Activated CD8-positive, alpha-beta memory T cell treated with anti-CD3 and anti-CD28 coated beads for 36 hours (primary cell): ENCODE data around the gene RAB36. TPM values are rescaled to one million over a fixed set of nuclear protein-coding genes. Genes with fewer than 3 reads are reported as not detected.

Experiments used
- CTCF ChIA-PET: fragments of 350-600 bp; sonication (Branson Sonifier 250); formaldehyde crosslinking; loops from one replicate; lab custom pipeline; 2021; ENCODE audit warnings: antibody characterized with exemption; lab: Charles Lee
- POLR2A ChIA-PET: fragments of 350-600 bp; sonication (Branson Sonifier 250); formaldehyde crosslinking; loops from one replicate; lab custom pipeline; 2021; ENCODE audit warnings: antibody characterized with exemption; lab: Charles Lee
- total RNA-seq, 2 experiments: library from RNA; stranded (reverse); gene quantifications; one replicate each; pipeline ENCODE4 v1.2.3, GENCODE V29; 2021

The RAB36 gene
- total RNA-seq, 2 experiments from 2014 or later, result 1.0 to 1.3 TPM

DNA sequence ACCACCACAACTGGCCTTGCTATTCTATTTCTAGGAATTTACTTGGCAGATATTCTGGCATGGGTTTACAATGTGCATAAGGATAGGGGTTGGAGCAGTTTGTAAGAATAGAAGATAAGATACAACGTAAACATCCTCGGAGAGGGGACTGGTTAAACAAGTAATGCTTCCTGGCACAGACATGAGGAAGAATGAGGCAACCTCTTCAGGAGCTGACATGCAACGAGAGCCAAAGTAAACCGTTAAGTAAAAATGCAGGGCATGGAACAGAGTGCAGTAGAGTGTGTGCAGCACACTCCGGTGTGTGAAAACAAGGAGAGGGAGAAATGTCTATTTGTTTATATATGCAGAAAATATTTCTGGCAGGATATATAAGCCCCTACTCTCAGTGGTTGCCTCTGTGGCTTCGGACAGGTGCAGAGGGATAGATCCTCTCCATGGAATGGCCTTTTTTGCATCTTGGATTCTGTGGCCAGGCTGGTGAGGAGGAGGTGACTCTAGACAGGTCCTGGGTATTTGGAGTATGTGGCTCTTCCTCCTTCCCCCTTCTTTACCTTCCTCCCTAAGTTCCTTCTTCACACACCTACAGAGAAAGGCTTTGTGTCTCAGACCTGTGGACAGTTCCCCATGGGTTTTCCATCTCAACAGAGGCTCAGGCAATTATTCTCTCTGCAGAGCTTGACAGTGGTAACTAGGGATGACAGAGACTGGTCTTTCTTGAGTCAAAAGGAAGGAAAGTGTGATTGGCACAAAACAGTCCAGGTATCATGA is 2.5 kb downstream of the RAB36 start:
- ChIA-PET POLR2A (no interaction called here), CTCF (interaction anchor here (1.0 kb wide), 1 partner anchor 135 kb away, joined by 3 read pairs; no protein-coding TSS in a partner anchor)

DNA sequence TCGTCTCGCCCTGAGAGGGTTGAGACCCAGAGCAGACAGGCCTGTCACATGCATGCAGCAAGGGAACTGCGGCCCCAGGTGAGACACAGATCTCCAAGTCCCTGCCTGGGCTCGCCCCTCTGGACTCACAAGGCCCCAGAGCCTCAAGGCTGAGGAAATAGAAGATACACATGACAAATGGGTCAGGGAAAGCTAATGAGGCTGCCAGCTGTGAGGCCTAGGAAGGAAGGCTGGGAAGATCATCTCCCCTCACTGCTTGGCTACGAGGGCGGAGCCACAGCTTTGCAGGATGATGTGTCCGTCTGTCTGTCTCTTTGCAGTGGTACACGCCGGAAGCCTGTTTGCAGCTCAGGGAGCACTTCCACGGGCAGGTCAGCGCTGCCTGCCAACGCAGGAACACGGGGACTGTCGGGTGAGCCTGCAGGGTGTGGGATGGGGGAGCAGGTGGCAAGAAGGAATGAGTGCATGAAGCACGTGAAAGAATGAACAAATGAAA is 4.5 kb downstream of the RAB36 start:
- POLR2A ChIA-PET, result interaction anchor here (0.5 kb wide), 1 partner anchor 26 kb away, joined by 4 read pairs; no protein-coding TSS in a partner anchor
- CTCF ChIA-PET, result no interaction called here

DNA sequence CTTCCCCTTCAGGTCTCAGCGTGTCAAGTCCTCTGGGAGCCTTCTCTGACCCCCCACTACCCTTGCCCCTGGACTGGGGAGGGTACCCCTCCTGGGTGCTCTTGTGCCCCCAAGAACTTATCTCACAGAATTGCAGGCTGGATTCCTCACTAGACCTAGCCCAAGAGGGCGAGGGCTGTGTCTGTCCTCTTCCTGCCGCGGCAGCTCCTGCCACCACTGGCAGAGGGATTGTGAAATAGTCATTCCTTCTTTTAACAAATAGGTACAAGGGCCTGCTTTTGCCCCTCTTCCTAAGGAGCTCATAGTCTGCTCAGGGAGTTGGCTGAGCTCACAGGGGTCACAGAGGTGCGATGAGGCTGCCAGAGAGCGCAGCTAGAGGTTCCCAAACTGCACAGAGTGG is 5.5 kb downstream of the RAB36 start:
- ChIA-PET CTCF (no interaction called here), POLR2A (no interaction called here)

DNA sequence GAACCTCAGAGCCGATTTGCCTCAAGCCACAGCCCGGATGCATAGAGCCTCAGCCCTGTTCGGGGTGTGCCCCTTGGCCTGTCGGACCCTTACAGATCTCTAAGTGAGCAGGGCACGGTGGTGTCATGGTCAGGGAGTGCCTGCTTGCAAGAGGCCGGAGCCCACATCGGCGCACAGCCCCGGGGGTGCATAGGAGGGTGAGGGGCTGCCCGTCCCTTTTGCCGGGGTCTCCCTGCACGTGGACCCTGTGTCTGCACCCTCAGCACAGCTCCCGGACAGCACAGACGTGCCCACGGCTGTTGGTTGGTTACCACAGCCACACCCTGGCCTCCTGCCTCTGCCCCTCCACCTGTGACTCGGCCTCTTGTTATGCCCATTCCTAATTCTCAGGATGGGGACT is 6.5 kb downstream of the RAB36 start:
- POLR2A ChIA-PET, result no interaction called here
- CTCF ChIA-PET, result no interaction called here

DNA sequence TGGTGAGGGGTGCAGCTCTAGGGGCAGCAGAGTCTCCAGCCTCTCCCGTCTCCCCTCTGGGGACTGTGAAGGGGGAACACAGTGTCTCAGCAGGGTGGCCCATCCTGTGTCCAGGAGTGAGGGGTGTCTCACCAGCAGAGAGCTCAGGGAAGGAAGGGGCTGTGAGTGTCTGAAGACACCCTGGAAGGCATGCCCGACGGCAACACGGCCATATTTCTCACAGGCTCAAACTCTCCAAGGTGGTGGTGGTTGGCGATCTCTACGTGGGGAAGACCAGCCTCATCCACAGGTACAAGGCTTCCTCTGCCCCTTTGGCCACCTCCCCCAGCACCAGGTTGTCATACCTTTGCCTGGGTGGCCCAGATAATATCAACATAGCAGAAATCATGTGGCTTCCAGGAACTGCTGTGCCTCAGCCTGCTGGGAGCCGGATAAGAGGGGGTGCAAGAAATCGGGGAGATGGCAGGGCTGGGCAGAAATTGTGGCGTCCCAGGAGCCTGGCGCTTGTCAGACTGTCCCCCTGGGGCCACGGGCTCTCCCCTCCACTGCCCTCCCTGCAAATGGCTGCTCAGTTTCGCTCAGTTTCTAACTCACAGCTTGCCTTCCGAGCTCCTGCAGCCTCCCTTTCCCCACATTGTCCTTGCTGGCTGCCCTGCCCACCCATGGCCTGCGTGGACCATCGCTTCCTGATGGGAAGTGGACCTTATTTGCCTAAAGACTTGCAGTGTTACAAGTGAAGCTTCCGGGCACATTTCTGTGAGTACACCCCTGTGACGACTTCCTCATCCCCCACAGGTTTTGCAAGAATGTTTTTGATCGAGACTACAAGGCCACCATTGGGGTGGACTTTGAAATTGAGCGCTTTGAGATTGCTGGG is 7.2 kb downstream of the RAB36 start:
- CTCF ChIA-PET, result interaction anchor here (1.1 kb wide), 1 partner anchor 130 kb away, joined by 4 read pairs; no protein-coding TSS in a partner anchor
- POLR2A ChIA-PET, result no interaction called here

DNA sequence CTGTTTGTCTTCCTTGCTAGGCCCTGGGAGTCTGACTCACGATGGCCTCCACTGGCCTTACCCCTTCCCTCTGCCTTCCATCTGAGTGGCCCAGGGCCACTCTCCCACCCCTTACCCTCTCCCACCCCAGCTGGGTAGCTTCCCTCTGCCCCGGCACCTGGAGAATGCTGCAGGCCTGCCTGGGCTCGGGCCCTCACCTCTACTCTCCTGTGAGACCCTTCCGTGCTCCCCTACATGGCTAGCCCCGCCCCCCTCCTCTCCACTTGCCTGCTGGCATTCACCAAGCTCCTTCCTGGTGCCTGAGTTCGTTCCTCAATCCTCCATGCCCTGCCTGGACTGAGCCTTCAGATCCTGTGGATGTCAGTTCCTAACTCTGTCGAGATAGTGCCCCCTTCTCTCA is 8.7 kb downstream of the RAB36 start:
- ChIA-PET CTCF (interaction anchor here (1.1 kb wide), 1 partner anchor 128 kb away, joined by 4 read pairs; no protein-coding TSS in a partner anchor), POLR2A (no interaction called here)

DNA sequence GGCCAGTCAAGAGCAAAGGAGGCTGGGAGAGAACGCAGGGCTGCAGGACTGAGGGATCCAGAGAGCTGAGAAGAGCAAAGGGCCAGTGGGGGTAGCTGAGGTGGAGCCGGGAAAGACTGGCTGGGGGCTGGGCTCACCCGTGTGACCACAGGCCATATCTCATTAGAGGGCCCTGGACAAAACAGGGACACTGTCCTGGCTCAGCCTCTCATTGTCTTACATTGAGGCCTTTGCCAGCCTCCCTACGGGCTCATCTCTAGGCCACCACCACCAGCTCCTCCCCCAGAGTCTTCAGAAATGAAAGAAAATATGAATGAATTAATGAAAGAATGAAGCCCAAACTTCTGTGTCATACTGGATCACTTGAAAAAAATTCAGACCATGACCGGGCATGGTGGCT is 9.2 kb downstream of the RAB36 start:
- CTCF ChIA-PET, result no interaction called here

DNA sequence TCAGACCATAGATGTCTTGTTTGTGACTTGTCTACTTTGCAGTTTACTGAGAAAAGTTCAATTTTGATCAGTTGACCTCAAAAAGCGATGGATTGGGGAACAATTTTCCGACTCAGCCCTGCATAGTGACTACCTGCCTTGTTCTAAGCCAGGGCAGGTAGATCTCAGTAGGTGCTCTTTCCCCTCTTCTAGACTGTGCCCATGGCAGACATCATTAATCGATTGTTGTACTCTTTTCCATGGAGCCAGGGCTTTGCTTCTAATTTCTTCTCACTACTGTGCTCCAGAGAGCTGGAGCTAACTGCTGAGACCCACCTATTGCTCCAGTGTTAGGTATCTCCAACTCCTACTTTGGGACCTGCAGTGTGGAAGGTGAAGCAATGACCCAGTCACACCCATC is 9.9 kb downstream of the RAB36 start:
- POLR2A ChIA-PET, result no interaction called here
- CTCF ChIA-PET, result no interaction called here

More for the DNA sequence above, 9.2 kb downstream of the RAB36 start:
- POLR2A ChIA-PET, result no interaction called here

DNA sequence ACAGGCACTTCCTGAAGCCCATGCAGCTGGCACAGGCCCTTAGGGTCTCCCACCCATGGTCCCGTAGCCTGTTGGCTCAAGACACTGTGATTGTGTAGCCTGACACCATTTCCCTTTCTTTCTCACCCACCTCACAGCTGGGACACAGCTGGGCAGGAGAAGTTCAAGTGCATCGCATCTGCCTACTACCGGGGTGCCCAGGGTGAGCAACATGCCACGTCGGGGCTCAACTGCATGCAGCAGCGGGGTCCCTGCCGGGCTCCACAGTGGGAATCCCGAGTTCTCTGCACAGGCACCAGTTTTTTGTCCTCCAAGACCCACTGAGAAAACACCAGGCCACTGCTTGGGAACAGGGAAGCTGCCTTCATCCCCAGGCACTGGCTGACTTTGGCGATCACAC is 10.6 kb downstream of the RAB36 start:
- ChIA-PET POLR2A (no interaction called here), CTCF (interaction anchor here (1.0 kb wide), 1 partner anchor 16 kb away, joined by 6 read pairs; no protein-coding TSS in a partner anchor)

DNA sequence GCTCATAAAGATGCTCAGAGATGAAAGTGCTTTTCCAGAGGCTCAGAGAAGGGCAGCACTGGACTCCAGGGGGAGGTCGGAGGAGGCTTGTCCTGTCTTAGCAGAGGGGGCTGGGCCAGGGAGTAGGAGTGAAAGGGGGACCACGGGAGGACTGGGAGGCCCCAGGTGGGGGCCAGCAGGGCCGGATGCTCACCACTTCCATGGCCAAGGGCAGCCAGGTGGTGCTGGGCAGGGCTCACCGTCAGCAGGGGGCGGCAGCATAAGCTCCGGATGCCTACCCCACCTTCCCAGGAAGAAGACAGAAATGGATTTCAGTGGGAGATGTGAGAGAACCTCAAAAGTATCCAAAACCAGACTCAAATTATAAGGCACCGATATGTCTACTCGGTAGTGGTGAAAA is 11.0 kb downstream of the RAB36 start:
- ChIA-PET CTCF (interaction anchor here (1.0 kb wide), 1 partner anchor 15 kb away, joined by 6 read pairs; no protein-coding TSS in a partner anchor), POLR2A (no interaction called here)

DNA sequence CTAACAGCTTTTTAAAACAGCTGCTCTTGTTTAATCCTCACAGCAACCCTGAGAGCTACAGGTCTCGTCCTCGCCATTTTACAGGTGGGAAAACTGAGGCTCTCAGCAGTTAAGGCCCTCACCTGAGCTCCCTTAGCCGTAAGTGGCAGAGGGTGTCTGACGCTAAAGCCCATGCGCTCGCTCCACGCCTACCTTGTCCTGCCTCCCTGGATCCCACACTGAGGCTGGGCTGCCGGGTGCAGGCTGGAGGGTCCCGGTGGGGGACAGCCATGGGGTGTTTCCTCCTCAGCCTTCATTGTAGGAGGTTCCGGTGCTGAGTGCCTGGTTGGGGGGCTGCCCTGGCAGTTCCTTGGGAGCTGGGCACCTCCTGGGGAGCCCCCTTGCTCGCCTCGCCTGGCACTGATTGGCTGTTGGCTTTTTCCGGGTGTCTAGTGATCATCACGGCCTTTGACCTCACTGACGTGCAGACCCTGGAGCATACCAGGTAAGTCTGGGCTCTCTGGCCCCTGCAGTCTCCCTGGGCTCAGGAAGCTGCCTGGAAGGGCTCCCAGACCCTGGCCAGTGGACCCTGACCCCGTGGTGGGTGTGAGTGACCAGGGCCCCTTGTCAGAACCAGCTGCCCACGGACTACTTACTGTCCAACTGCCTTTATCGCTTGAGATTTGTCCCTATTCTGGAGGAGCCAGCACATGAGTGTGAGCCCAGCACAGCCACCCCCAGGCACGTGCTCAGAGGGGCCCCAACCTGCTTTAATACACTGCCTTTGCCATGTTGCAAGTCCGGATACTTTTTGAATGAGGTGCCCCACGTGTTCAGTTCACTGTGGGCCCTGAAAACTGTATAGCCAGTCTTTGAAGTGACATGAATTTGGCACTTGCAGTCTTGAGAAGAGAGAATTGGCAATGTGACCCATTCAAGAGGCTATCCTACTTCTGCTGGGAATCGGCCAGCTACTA is 12.6 kb downstream of the RAB36 start:
- CTCF ChIA-PET, result interaction anchor here (1.4 kb wide), 1 partner anchor 17 kb away, joined by 5 read pairs; no protein-coding TSS in a partner anchor

DNA sequence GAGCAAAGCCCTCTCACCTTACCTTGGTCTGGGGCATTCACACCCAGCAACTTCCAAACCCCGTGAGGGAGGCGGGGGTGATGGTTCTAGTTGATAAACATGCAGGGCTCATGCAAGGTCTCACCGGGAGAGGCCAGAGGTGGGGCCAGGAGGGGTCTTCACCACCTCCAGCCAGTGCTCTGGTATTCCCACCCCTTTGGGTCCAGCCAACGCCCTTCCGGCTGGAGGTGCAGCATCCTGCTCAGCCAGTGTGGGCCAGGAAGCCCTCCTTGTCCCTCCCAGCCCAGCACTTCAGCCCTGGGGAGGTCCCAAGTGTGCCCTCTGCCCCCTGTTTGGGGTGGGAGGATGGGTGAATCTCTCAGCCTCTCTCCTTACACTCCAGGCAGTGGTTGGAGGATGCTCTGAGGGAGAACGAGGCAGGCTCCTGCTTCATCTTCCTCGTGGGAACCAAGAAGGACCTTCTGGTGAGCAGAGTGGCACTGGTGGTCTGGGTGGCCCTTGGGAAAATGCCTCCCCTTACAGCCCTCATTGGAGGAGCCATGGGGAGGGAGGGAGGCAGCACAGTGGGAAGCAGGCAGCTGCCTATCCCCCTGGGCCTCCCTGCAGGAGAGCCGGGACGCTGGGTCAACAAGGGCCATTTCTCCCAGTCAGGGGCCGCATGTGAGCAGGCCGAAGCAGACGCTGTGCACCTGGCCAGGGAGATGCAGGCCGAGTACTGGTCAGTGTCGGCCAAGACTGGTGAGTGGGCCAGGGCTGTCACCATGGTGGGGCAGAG is 13.4 kb downstream of the RAB36 start:
- ChIA-PET POLR2A (no interaction called here), CTCF (no interaction called here)

More for the DNA sequence above, 12.6 kb downstream of the RAB36 start:
- POLR2A ChIA-PET, result no interaction called here

DNA sequence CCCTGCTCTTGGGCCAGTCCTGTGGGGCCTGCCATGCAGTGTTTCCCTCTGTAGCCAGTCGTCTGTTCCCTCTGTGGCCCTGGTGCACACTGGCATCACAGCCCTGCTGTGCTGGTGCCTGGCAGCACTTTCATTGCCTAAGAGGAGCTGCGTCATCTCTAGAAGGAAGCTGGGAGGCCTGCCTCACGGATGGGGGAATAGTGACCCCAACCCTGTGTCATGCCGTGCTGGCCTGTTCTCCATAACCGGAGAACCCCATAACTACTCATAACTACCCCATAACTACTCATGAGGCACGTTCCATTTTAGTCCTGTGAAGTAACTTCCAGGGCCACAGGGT is 14.0 kb downstream of the RAB36 start:
- CTCF ChIA-PET, result no interaction called here
- POLR2A ChIA-PET, result no interaction called here

DNA sequence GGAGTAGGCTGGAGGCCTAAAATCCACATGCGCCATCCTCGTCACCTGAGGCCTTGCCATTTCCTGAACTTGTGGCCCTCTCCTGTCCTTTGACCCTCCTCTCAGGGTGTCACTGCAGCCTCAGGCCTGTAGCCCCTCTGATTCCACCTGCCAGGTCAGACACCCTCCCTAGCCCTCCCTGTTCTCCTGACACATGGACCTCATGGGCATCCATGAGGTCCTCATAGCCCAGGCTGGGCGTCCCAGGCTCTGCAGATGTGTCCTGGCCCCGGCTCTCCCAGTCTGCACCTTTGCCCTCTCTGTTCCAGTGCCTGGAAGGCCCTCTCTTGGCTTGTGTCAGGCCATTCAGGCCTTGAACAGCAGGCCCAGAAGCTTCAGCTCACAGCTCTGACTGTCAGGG is 15.8 kb downstream of the RAB36 start:
- ChIA-PET CTCF (no interaction called here), POLR2A (no interaction called here)

DNA sequence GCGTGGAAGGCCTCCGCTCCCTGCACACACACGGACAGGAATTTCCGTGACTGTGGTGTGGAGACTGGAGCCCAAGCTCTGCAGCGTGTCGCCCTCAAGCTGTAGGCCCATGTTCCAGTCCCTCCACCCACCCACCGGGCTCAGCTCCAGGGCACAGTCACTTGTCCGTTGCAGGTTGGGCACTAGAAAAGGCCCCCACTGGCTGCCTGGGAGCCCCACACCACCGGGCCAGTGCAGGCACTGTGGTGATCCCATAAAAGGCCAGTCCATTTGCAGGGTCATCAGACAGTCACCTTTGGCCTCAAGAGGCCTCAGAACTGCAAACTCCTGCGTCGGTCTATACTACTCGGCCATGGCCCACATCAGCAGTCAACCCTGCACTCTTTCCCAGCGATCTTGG is 16.3 kb downstream of the RAB36 start:
- CTCF ChIA-PET, result no interaction called here
- POLR2A ChIA-PET, result no interaction called here

DNA sequence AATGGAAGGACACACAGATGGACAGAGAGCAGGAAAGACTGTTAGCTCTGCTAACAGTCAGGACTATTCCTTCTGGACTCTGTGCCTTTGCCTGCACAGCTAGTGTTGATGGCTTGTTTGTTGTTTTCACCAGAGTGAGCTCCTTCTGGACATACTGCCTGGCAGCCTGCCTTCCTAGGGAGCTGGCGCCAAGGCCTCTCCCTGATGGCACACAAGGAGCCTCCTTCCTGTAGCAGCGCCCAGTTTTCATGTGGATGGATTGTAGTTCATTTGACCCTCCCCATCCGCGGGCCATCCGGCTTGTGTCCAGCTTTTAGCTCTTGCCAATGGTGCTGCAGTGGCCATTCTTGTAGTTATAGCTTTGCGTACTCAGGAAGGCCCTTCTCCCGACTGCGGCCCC is 18.4 kb downstream of the RAB36 start:
- POLR2A ChIA-PET, result no interaction called here
- CTCF ChIA-PET, result interaction anchor here (0.6 kb wide), 1 partner anchor 9 kb away, joined by 3 read pairs; no protein-coding TSS in a partner anchor

DNA sequence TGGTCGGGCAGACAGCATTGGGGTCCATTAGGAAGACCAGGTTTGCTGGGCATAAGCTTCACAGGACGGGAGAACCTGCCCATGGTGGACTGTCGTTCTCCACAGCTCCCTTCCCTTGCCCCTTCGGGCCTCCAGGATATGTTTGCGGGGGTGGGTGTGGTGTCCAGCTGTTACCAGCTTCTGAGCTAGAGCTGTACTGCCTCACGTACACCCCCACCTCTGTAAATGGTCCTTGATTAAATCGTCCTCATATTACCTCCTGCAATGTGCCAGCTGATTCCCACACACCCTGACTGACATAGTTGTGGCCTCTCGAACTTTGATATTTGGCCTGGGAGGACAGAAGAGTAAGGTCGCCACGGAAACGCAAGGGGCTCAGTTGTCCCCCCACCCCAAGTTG is 18.8 kb downstream of the RAB36 start:
- ChIA-PET POLR2A (no interaction called here), CTCF (interaction anchor here (0.6 kb wide), 1 partner anchor 8 kb away, joined by 3 read pairs; no protein-coding TSS in a partner anchor)
